HG03066 (cell line): ENCODE results near the gene DENND5A.
"Not testable (repeated sequence)": the region's sequence is repeated elsewhere in the genome, so short reads cannot be mapped to it uniquely, and the experiment has no call there.

Source experiments
- ATAC-seq: cut with Tn5 transposase; IDR thresholded peaks from one replicate; pipeline ENCODE4 v1.9.1; 2021; ENCODE audit warnings: low read depth; ENCODE audit not compliant: unreplicated experiment

DENND5A gene

GRCh38 chr11:9219115-9219514 is 46.0 kb downstream of the DENND5A start:
- no peak for ATAC-seq

- no peak for ATAC-seq
Observed at GRCh38 chr11:9214765-9215164, 50.4 kb downstream of the DENND5A start.

- ATAC-seq: no peak
Observed at GRCh38 chr11:9211322-9211721, 53.8 kb downstream of the DENND5A start.

- ATAC-seq: no peak
Observed at GRCh38 chr11:9210922-9211320, 54.2 kb downstream of the DENND5A start.

GRCh38 chr11:9210224-9210921 is 54.8 kb downstream of the DENND5A start:
- ATAC-seq: no peak

- peak; percentile 24 for ATAC-seq
Observed at GRCh38 chr11:9209604-9210003, 55.5 kb downstream of the DENND5A start.

GRCh38 chr11:9208726-9209501 is 56.2 kb downstream of the DENND5A start:
- peak; percentile 49 for ATAC-seq

- ATAC-seq: no peak
Observed at GRCh38 chr11:9207229-9207628, 57.9 kb downstream of the DENND5A start.

- ATAC-seq: no peak
Observed at GRCh38 chr11:9206496-9206895, 58.7 kb downstream of the DENND5A start.

GRCh38 chr11:9203691-9204311 is 61.3 kb downstream of the DENND5A start:
- no peak for ATAC-seq

- no peak for ATAC-seq
Observed at GRCh38 chr11:9201372-9202162, 63.6 kb downstream of the DENND5A start.

- ATAC-seq: no peak
Observed at GRCh38 chr11:9200471-9200870, 64.7 kb downstream of the DENND5A start.

- no peak for ATAC-seq
Observed at GRCh38 chr11:9193316-9193715, 71.8 kb downstream of the DENND5A start.

- no peak for ATAC-seq
Observed at GRCh38 chr11:9192561-9192960, 72.6 kb downstream of the DENND5A start.

GRCh38 chr11:9190326-9191016 is 74.7 kb downstream of the DENND5A start:
- ATAC-seq: not testable (repeated sequence)

GRCh38 chr11:9188860-9189259 is 76.3 kb downstream of the DENND5A start:
- ATAC-seq: not testable (repeated sequence)

GRCh38 chr11:9187616-9188015 is 77.5 kb downstream of the DENND5A start:
- no peak for ATAC-seq

- no peak for ATAC-seq
Observed at GRCh38 chr11:9184516-9184915, 80.6 kb downstream of the DENND5A start.

- ATAC-seq: no peak
Observed at GRCh38 chr11:9182180-9182871, 82.8 kb downstream of the DENND5A start.

GRCh38 chr11:9180784-9181183 is 84.4 kb downstream of the DENND5A start:
- ATAC-seq: no peak
